T-helper 1 cell treated with Interleukin-12 subunit alpha and Interleukin-12 subunit beta and Interleukin-4 antibody, amounts not matched to agents 30 μg/mL and 1 μg/mL, for 36 hours (primary cell): ENCODE results near the gene TIPARP.
A peak's percentile ranks its signal among the peaks of the same experiment; 100 is the strongest.
"Not testable (repeated sequence)": the region's sequence is repeated elsewhere in the genome, so short reads cannot be mapped to it uniquely, and the experiment has no call there.

ENCODE experiments used
- H3K27ac Mint-ChIP-seq: one replicate; pipeline ENCODE4 v1.8.0; 2021; ENCODE audit warnings: mild to moderate bottlenecking, mixed read lengths
- H3K27me3 Mint-ChIP-seq: one replicate; pipeline ENCODE4 v1.8.0; 2021; ENCODE audit warnings: low read depth, mixed read lengths
- H3K36me3 Mint-ChIP-seq: one replicate; pipeline ENCODE4 v1.8.0; 2021; ENCODE audit warnings: low read depth, mixed read lengths
- H3K4me1 Mint-ChIP-seq: one replicate; pipeline ENCODE4 v1.8.0; 2021; ENCODE audit warnings: low read depth, mixed read lengths
- H3K4me3 Mint-ChIP-seq: one replicate; pipeline ENCODE4 v1.8.0; 2021; ENCODE audit warnings: mild to moderate bottlenecking, moderate library complexity, mixed read lengths
- H3K9me3 Mint-ChIP-seq: one replicate; pipeline ENCODE4 v1.8.0; 2021; ENCODE audit warnings: mixed read lengths

Gene TIPARP

DNA sequence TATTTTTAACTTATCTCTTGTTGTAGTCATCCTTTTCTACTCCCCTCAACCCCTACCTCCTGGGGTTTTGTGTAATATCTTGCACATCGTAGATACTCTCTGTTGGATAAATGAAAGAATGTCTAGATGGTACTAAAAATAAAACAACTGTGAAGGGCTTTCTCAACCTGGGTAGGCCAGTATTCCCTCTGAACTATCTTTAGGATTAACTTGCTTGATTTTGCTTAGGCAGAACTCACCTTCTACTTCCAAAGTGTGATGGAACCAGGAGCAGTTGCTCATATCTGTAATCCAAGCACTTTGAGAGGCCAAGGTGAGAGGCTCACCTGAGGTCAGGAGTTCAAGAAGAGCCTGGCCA, 32.8 kb upstream of the TIPARP start:
- peaks cover 24% of the 10 kb centered on the region for H3K4me1 Mint-ChIP-seq
- H3K4me3 Mint-ChIP-seq = no peak overlapping the region
- H3K27me3 Mint-ChIP-seq = no peaks in the 10 kb centered on the region
- H3K36me3 Mint-ChIP-seq = peaks cover under 1% of the 10 kb centered on the region
- no peak overlapping the region for H3K27ac Mint-ChIP-seq
- peaks cover 1% of the 10 kb centered on the region for H3K9me3 Mint-ChIP-seq

- peaks cover 24% of the 10 kb centered on the region for H3K4me1 Mint-ChIP-seq
- H3K4me3 Mint-ChIP-seq = peak overlapping the region; percentile 79
- peaks cover 4% of the 10 kb centered on the region for H3K27me3 Mint-ChIP-seq
- peaks cover 7% of the 10 kb centered on the region for H3K36me3 Mint-ChIP-seq
- peaks cover 12% of the 10 kb centered on the region for H3K9me3 Mint-ChIP-seq
- peak overlapping the region; percentile 87 for H3K27ac Mint-ChIP-seq
Measured at GRCh38 chr3:156642750-156643728, 31.4 kb upstream of the TIPARP start.

DNA sequence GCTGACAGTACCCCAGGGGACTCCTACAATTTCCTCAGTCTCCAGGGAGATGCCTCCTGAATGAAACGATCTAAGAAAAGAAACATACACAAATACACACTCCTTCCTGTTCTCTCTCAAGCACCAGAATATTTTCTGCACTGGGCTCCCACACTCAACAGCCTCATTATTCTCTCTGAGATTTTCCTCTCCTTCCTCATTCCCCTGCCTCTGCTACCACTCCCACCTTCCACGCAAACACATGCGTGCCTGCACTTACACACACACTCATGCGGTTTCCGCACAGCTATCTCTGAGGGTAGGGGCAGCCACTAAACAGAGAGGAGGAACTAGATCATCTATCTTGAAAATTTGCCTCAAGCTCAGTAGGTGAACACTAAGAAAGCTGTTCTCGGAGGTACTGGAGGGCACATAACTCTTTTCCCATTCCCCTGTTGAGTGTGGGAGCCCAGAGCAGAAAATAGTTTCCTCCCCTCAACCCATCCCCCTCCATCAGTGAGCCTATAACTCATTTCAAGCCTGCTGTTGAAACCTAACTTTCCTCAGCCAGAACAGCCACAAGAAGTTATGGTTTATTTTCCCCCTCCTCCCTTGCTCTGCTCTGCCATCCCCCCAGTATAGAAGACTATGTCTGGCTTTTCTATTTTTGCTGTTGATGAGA, 30.5 kb upstream of the TIPARP start:
- Mint-ChIP-seq H3K27ac (peak overlapping the region; percentile 87), H3K9me3 (peaks cover 13% of the 10 kb centered on the region), H3K4me1 (peaks cover 24% of the 10 kb centered on the region), H3K36me3 (peaks cover 9% of the 10 kb centered on the region), H3K27me3 (peaks cover 6% of the 10 kb centered on the region), H3K4me3 (peak overlapping the region; percentile 79)

GRCh38 chr3:156644958-156645357, 29.4 kb upstream of the TIPARP start:
- Mint-ChIP-seq H3K4me1 (peaks cover 24% of the 10 kb centered on the region), H3K27ac (no peak overlapping the region), H3K9me3 (peaks cover 13% of the 10 kb centered on the region), H3K4me3 (no peak overlapping the region), H3K36me3 (peaks cover 9% of the 10 kb centered on the region), H3K27me3 (peaks cover 11% of the 10 kb centered on the region)

- H3K4me1 Mint-ChIP-seq = peaks cover 16% of the 10 kb centered on the region
- peaks cover 13% of the 10 kb centered on the region for H3K9me3 Mint-ChIP-seq
- H3K4me3 Mint-ChIP-seq = no peak overlapping the region
- peaks cover 14% of the 10 kb centered on the region for H3K27me3 Mint-ChIP-seq
- H3K36me3 Mint-ChIP-seq = peaks cover 9% of the 10 kb centered on the region
- H3K27ac Mint-ChIP-seq = no peak overlapping the region
Measured at GRCh38 chr3:156646958-156647357, 27.4 kb upstream of the TIPARP start.

DNA sequence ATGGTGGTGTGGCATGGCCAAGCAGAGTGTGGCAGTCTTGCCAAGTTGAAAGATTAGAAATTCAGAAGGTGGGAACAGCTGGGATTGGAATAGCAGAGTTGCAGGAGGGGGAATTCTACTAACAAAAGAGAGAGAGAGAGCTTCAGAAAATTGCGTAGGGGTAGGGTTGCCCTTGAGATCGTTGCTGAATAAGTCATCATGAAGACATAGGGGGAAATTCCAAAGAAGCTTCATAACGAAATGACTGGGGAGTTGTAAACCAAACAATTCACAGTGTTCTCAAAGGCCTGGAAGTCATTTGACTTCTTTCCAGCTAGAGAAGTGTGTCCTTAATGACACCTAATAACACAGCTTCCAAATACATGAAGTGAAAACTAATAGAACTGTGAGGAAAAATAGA, 26.3 kb upstream of the TIPARP start:
- no peak overlapping the region for H3K4me3 Mint-ChIP-seq
- no peak overlapping the region for H3K27ac Mint-ChIP-seq
- H3K9me3 Mint-ChIP-seq = peaks cover 13% of the 10 kb centered on the region
- H3K27me3 Mint-ChIP-seq = peaks cover 14% of the 10 kb centered on the region
- peaks cover 9% of the 10 kb centered on the region for H3K36me3 Mint-ChIP-seq
- peaks cover 13% of the 10 kb centered on the region for H3K4me1 Mint-ChIP-seq

DNA sequence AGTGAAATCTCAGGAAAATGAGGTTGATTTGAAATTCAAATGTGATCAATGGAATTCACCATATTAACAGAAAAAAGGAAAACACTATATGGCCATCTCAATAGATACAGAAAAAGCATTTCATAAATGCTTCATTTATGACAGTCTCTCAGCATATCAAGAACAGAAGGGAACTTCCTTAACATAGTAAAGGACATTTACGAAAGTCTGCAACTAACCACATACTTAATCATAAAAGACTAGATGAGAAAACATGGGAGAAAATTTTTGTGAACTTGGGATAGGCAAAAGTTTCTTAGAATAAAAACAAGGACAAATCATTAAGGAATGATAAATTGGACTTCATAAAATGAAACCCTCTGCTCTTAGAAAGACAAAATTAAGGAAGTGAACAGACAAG, 24.7 kb upstream of the TIPARP start:
- H3K4me3 Mint-ChIP-seq = no peak overlapping the region
- peaks cover 11% of the 10 kb centered on the region for H3K36me3 Mint-ChIP-seq
- no peak overlapping the region for H3K27ac Mint-ChIP-seq
- H3K27me3 Mint-ChIP-seq = peaks cover 14% of the 10 kb centered on the region
- H3K9me3 Mint-ChIP-seq = peaks cover 13% of the 10 kb centered on the region
- H3K4me1 Mint-ChIP-seq = peaks cover 3% of the 10 kb centered on the region

DNA sequence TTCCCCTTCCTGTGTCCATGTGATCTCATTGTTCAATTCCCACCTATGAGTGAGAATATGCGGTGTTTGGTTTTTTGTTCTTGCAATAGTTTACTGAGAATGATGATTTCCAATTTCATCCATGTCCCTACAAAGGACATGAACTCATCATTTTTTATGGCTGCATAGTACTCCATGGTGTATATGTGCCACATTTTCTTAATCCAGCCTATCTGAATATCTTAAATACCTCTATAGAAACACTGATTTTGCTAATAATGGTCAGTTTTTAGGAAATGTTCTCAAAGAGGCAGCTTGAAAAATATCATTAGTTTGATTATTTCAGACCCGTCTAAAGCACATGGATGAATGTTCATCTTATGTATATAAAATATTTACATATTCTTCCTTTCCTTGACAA, 21.7 kb upstream of the TIPARP start:
- not testable (repeated sequence) for H3K36me3 Mint-ChIP-seq, H3K4me1 Mint-ChIP-seq, H3K4me3 Mint-ChIP-seq, H3K9me3 Mint-ChIP-seq, H3K27ac Mint-ChIP-seq
- H3K27me3 Mint-ChIP-seq = peaks cover 19% of the 10 kb centered on the region

DNA sequence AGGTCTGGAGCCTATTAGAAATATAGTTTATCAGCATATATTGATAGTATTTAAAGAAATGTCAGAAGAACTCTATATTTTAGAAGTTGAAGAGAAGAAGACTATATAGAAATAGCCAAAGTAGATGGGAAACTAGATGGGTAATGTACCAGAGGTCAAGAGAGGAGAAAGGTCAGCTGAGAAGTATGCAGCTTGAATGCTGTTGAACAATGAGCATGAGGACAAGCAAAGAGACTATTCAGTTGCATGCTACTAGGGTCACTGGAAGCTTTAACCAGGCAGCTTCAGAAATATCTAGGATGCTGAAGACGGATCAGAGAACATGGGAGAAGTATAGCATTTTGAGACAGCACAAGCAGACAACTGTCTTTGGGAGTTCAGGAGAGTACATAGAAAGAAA, 19.6 kb upstream of the TIPARP start:
- H3K4me3 Mint-ChIP-seq = no peak overlapping the region

GRCh38 chr3:156655819-156656550, 18.4 kb upstream of the TIPARP start:
- Mint-ChIP-seq H3K36me3 (peaks cover 3% of the 10 kb centered on the region), H3K4me1 (peaks cover 1% of the 10 kb centered on the region), H3K27me3 (peaks cover 5% of the 10 kb centered on the region), H3K27ac (no peak overlapping the region), H3K4me3 (no peak overlapping the region), H3K9me3 (no peaks in the 10 kb centered on the region)

More for the DNA sequence above, 19.6 kb upstream of the TIPARP start:
- H3K36me3 Mint-ChIP-seq = peaks cover 3% of the 10 kb centered on the region
- H3K4me1 Mint-ChIP-seq = peaks cover 1% of the 10 kb centered on the region
- H3K27me3 Mint-ChIP-seq = peaks cover 9% of the 10 kb centered on the region
- no peak overlapping the region for H3K27ac Mint-ChIP-seq
- H3K9me3 Mint-ChIP-seq = no peaks in the 10 kb centered on the region

DNA sequence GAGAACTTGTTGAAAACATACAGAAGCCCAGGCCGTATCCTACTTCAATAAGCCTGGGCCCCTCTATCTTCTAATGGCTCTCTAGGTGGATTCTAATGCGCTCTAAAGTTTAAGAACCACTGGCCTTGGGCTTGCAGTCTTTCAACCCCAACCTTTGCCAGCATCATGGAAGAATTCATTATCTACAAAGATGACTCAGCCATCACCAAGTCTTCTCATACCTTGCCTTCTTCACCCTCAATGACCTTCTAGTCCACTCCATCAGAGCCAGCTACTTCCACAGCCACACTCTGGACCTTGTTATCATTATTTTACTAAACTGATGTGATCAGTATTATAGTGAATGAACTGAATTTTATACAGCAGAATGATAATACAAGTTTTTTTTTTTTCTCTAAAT, 16.9 kb upstream of the TIPARP start:
- peaks cover 10% of the 10 kb centered on the region for H3K4me1 Mint-ChIP-seq
- H3K9me3 Mint-ChIP-seq = no peaks in the 10 kb centered on the region
- peaks cover 5% of the 10 kb centered on the region for H3K36me3 Mint-ChIP-seq
- peaks cover 5% of the 10 kb centered on the region for H3K27me3 Mint-ChIP-seq
- no peak overlapping the region for H3K4me3 Mint-ChIP-seq
- H3K27ac Mint-ChIP-seq = no peak overlapping the region

GRCh38 chr3:156657862-156658731, 16.3 kb upstream of the TIPARP start:
- Mint-ChIP-seq H3K4me3 (no peak overlapping the region), H3K4me1 (peaks cover 12% of the 10 kb centered on the region), H3K9me3 (no peaks in the 10 kb centered on the region), H3K36me3 (peaks cover 5% of the 10 kb centered on the region), H3K27ac (no peak overlapping the region), H3K27me3 (peaks cover 5% of the 10 kb centered on the region)

- Mint-ChIP-seq H3K36me3 (peaks cover 4% of the 10 kb centered on the region), H3K27ac (no peak overlapping the region), H3K4me3 (no peak overlapping the region), H3K9me3 (no peaks in the 10 kb centered on the region), H3K4me1 (peaks cover 14% of the 10 kb centered on the region), H3K27me3 (peaks cover 5% of the 10 kb centered on the region)
Measured at GRCh38 chr3:156658732-156659090, 15.7 kb upstream of the TIPARP start.

DNA sequence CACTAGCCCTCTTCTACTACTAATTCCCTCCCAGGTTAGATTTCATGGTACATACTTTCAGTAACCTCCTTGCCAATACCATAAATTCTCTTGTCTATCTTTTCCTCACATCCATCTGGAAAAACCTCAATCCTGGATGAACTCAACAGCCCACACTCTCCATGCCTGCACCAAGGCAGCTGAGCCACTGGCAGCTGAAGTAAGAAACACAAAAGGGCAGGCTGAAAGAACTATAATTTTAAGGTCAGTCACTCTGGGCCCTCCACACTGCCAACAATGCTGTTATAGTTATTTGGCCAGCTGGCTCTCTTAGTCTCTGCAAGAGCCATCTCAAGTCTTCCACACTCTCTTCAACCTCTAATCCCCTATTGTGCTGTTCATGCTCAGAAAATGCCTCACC, 15.1 kb upstream of the TIPARP start:
- Mint-ChIP-seq H3K36me3 (peaks cover 4% of the 10 kb centered on the region), H3K9me3 (no peaks in the 10 kb centered on the region), H3K27ac (no peak overlapping the region)

More for the DNA sequence above, 15.1 kb upstream of the TIPARP start:
- H3K4me3 Mint-ChIP-seq = no peak overlapping the region
- peaks cover 18% of the 10 kb centered on the region for H3K4me1 Mint-ChIP-seq
- H3K27me3 Mint-ChIP-seq = peaks cover 5% of the 10 kb centered on the region
